H1 (cell line): ENCODE measurements around the gene SOX15. TPM values are rescaled to one million over a fixed set of nuclear protein-coding genes. Genes with fewer than 3 reads are reported as not detected.

Experiments used
- POLR2A ChIP-seq, 2 experiments: IDR thresholded peaks; 1 replicate in 1 of 2; 2 replicates in 1 of 2; pipeline ENCODE4 v1.6.1; 2011; ENCODE audit warnings: low read depth in 2 of 2, low read length in 2 of 2, mild to moderate bottlenecking in 2 of 2; ENCODE audit errors: control extremely low read depth in 1 of 2
- TAF1 ChIP-seq: IDR thresholded peaks from 2 replicates; pipeline ENCODE4 v1.6.1; 2011; ENCODE audit warnings: mild to moderate bottlenecking, low read depth, low read length
- TAF7 ChIP-seq: optimal IDR thresholded peaks from 2 replicates; pipeline ENCODE3; 2011; ENCODE audit warnings: low read depth, mild to moderate bottlenecking, inconsistent platforms, low read length, moderate library complexity, borderline replicate concordance
- polyA plus RNA-seq, 7 experiments: library from polyadenylated mRNA; depleted of rRNA in 3 of 7; stranded (reverse) in 5 of 7; unstranded in 2 of 7; fragments of >200 nt in 5 of 7; fragments of 200-250 nt in 2 of 7; gene quantifications; 1 replicate in 5 of 7; 2 replicates in 1 of 7; 4 replicates in 1 of 7; pipeline versions ENCODE4 v1.2.1 to v1.2.3, GENCODE V29; 2011 to 2013; ENCODE audit warnings: missing spikeins in 2 of 7, mixed read lengths in 2 of 7
- total RNA-seq: library from RNA; stranded (reverse); fragmentation: NEBNext Ultra II Directional; extraction: Animal tissue kit (Norgen Biotek cat#: 25700); gene quantifications from 2 replicates; pipeline ENCODE4 v1.2.1, GENCODE V29; 2021

The SOX15 gene
- total and polyA plus RNA-seq, 2 of the 8 experiments (the other 6 are each of a cell fraction or from before 2014, with no cell fraction given) = 14.3 to 26.8 TPM

- TF ChIP-seq POLR2A (IDR thresholded peaks at IDR 0.05; ENCODE audit: control extremely low read depth in 1 of 2, low read depth in 2 of 2, low read length in 2 of 2) = peak; percentile 32 to 91
- TF ChIP-seq TAF1 = peak; percentile 85
- peak; percentile 48 for TF ChIP-seq TAF7
Measured at GRCh38 chr17:7589891-7590691, at the start of gene SOX15 (continued).
